SHP77 treated with DMSO at 0.1 percent for 48 hours (cell line): ENCODE measurements around the gene FILIP1.
A peak's percentile ranks its signal among the peaks of the same experiment; 100 is the strongest.

ENCODE experiments used
- DNase-seq: peaks from one replicate; lab custom pipeline; 2025; lab: John Stamatoyannopoulos, UW

FILIP1 gene

DNA sequence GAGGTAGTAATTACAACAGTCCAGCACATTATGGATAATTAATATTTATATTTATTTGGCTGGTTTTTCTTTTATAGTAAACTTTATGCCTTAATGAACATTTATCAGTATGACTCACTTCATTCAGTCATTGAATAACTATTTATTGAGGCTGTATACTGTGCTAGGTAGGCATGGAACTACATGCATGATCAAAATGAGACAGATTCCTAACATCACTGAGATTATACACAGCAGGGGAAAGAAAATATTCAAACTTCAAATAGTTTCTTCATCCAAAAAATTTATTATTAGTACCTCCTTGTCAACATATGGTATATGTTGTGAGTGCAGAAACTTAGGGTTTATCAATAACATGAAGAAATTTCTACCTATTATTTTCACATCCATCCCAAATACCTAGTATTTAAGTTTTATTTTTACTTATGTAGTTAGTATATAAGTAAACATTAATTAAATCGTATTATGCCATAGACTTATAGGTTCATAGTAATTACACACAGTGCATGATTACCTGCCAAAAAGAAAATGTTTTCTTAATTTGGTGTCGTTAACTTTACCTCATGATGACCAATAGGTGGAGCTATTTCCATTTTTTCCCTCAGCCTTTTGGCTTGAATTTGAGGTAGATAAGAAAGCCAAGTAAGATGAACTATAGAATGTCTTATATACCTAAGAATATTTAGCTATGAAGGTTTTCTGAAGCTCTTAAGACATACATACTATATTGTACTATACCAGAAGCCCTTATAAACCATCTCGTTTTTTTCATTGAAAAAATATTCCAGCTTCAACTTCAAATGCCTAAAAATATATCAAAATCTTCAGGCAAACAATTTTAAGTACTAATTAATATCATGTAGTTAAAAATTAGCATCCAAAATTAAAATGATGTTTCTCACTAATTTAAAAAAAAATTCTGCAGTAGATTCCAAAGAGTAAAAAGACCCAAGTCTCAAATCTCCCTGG is 196.5 kb downstream of the FILIP1 start:
- DNase-seq, result peak; percentile 15

- DNase-seq, result no peak
Observed at GRCh38 chr6:75292555-75292954, 201.0 kb downstream of the FILIP1 start.

- no peak for DNase-seq
Observed at GRCh38 chr6:75291744-75292143, 201.9 kb downstream of the FILIP1 start.

DNA sequence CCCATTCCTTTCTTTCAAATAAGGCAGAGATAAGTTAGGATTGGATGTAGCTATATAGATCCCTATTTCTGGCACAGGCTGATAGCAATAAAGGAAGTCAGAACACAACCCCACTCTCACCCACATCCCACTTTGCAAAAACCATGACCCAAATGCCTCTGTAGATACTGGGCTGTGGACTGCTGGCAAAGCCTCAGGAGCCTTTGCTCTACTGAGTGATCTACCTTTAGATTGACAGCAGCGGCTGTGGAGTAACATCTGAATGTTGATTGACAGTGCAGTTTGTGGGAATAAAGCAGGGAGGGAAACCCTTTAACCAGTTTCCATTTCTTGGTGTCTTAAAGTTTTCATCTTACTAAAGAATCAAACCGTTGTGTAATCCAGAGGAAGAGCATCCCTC is 202.3 kb downstream of the FILIP1 start:
- no peak for DNase-seq

DNA sequence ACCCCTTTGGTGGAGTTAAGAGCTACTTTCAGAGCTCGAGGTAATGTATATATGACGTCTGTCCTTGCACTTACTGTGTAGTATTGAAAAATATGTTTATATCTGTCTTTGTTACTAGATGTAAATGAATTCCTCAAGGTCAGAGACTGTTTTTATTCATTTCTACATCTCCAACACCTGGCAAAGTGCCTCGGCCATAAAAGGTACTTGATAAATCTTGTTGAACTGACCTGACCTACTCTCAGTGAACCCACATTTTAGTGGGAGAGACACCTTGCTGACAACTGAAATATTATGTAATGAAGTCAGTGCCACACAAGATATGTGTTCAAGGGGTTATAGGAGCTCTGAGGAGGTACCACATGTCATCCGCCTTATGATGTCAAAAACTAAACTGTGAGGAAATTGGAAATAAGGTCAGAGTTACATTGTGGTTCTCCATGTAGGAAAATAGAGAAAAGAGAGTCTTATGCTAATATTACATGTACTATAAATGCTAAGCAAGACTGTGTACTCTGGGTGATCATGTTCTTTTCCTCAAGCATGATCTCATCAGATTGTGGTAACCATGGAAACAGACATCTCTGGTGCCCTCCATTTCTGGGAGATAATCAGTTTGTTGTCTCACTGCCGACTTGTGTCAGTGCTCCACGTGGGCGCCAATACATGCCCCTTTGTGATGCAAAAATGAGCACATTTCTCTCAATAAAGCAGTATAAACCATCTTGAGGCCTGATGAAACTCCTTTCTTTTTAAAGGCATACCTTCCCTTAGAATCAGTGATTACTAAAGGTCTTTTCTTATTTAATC is 203.3 kb downstream of the FILIP1 start:
- DNase-seq, result no peak

DNA sequence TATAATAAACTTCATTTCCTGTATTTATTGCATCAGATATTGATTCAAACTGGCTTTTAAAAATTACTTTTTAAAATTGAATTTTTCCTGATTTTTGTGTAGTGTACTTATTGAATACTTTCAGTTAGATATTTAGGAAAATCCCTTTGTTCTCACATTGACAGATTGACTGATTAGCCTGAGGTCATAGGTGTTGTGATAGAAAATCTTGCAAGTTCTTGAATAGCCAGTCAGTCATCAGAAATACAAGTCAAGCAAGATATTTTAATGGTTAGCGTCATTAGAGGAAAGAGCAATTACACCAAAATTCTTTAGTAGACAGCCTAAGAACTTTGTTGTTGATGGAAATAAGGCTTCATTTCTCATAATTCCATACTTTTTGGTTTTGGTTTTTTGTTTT is 205.6 kb downstream of the FILIP1 start:
- DNase-seq, result no peak

- no peak for DNase-seq
Observed at GRCh38 chr6:75287424-75287823, 206.2 kb downstream of the FILIP1 start.

- no peak for DNase-seq
Observed at GRCh38 chr6:75286955-75287354, 206.6 kb downstream of the FILIP1 start.

GRCh38 chr6:75285283-75285639 is 208.3 kb downstream of the FILIP1 start:
- no peak for DNase-seq

GRCh38 chr6:75284632-75285282 is 208.8 kb downstream of the FILIP1 start, which contains the start of gene TMEM30A:
Gene TMEM30A (minus strand): TSS chr6:75284792. CDS start chr6:75284638, 154 bp downstream.
- peak; percentile 95 for DNase-seq

DNA sequence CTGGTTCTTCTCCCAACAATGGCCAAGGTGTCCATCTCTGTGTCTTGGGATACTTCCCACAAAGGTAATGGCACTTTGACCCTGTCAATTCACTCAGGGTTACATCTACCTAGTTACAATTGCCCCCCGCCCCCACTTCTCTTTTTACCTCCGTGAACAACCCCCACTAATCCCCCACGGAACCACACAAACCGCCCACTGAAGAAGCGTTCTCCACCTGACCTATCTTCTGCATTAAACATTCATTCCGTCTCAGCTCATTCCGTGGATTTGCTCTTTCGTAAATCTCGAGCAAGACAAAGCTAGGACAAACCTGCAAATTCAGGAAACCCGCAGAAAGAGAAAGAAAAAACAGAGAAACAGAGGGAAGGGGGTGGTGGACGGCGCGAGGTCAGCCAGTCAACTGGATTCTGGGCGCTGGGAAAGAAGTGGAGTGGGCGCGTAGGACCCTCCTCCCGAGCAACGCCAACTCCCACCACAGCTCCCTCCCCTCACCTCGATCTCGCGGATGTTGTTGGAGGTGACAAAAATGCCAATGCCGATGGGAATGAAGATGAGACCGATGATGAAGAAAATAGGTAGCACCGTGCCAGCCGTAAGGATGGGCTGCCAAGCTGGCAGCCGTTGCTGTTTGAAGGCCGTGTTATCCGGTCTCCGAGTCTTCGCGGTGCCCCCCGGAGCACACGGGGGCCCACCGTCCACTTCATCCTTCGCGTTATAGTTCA is 209.5 kb downstream of the FILIP1 start:
- DNase-seq, result no peak

DNA sequence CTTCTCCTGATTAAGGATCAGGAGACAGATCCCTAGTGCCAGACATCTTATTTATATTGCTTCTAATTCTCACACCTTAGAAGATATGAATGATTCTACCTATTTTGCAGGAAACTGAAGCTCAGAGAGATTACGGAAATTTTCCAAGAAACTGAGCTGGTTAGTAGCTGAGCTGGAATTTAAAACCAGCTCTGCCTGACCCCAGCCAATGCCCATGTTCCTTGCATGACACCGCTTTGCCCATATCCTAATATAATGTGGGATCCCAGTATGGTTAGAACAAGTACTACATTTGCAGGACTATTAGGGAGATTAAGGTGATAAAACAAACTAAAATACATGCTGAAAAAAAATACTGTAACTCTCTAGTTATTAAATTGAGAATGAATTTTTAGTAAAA is 210.9 kb downstream of the FILIP1 start:
- no peak for DNase-seq

DNA sequence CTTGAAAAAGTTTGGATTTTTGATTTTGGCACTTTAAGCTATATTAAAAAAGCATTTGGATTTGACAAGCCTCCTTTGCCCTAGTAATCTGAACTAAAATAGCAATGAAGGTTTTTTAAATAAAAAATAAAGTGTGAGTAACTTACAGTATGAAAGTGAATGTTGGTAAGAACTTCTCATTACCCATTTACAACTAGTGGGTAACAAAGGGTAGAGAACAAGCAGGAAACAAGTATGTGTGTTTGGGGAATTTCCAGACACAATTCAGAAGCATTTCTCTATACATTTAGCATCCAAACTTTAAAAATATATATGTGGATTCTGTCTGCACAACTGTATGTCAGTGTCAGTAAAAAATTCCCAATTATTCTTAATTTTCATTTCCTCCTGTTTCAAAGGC is 211.9 kb downstream of the FILIP1 start:
- no peak for DNase-seq

GRCh38 chr6:75280131-75280855 is 213.3 kb downstream of the FILIP1 start:
- DNase-seq, result no peak

- no peak for DNase-seq
Observed at GRCh38 chr6:75279418-75279817, 214.2 kb downstream of the FILIP1 start.

GRCh38 chr6:75278474-75279077 is 215.0 kb downstream of the FILIP1 start:
- no peak for DNase-seq

GRCh38 chr6:75275067-75275466 is 218.5 kb downstream of the FILIP1 start:
- DNase-seq, result no peak

DNA sequence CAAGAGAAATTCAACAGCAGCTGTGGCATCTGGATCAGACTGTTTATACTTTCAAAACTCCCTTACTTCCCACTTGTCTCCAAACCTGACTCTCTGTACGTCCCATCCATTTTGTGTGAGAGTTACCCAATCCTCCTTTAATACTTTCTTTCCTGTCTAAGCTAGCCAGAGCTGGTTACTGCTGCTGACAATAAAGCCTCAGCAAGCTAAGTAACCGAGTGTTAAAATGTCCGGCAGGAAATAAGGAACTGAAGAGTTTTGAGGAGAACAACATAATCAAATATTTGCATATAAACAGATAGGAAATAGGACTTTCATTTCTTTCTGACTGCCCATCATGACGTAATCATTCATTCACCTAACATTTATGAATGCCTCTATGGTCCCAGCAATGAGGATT is 220.6 kb downstream of the FILIP1 start:
- no peak for DNase-seq

- DNase-seq, result no peak
Observed at GRCh38 chr6:75272145-75272840, 221.3 kb downstream of the FILIP1 start.

DNA sequence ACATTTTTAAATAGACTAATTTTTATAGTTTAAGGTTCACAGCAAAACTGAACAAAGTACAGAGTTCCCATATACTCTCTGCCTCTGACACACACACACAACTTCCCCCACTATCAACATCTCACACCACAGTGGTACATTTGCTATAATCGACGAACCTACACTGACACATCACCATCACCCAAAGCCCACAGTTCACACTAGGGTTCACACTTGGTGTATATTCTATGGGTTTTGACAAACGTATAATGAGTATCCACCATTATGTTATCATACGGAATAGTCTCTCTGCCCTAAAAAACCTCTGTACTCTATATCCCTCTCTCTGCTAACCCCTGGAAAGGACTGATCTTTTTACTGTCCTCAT is 224.6 kb downstream of the FILIP1 start:
- DNase-seq, result no peak
